ENCODE results near the gene BAG5.

Gene BAG5

DNA sequence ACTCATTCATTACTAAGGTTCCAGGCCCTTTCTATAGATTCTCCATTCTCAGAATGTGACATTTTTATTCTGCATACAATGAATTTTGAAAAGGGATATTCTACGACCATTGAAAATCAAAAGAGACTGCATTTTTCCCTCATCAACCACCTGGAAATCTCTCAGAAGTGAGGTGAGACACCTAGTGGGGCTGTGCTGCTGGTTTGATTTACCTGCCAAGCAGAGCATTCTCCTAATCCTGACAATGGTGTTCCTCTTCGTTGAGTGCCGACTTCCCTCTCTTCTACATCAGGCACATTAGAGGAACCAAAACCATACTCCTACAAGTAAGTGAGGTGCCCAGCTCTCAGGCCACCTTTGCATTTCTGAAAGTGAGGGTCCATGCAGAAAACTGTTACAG is 54.7 kb downstream of the BAG5 start:
- DNase-seq: no peak

Data from activated CD8-positive, alpha-beta memory T cell treated with anti-CD3 and anti-CD28 coated beads, Interleukin-2, amount 50 U/mL, for 48 hours (primary cell).